Measurements from ENCODE around the gene METAP1D. TPM values are rescaled to one million over a fixed set of nuclear protein-coding genes. Genes with fewer than 3 reads are reported as not detected.
"Not testable (repeated sequence)": the region's sequence is repeated elsewhere in the genome, so short reads cannot be mapped to it uniquely, and the experiment has no call there.

METAP1D gene
- total RNA-seq, 1 donor from 2014 or later = 6.7 TPM

GRCh38 chr2:172067905-172068304 is 68.2 kb downstream of the METAP1D start:
- intact Hi-C loops (cut with DNase I); ATAC-seq; DNase-seq (ENCODE audit: missing footprints): not testable (repeated sequence)

DNA sequence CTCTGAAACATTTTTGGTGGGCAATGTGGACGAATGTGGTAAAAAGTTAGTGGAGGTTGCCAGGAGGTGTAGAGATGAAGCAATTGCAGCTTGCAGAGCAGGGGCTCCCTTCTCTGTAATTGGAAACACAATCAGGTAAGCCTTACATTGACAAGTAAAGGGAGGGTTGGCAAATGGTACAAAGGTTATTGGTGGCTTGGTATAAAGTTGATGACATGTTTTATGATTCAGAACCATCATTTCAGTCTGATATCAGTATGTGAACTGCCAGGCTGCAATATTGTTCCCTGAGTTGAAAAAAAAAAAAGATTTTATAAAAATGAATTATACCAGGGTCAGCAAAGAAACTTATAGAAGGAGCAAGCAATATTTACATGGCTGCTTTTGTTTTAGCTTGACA is 71.2 kb downstream of the METAP1D start:
- intact Hi-C loops (cut with DNase I) = no loop called here
- no peak for ATAC-seq
- no peak for DNase-seq (ENCODE audit: missing footprints)

- intact Hi-C loops (cut with DNase I) = no loop called here
- no peak for DNase-seq (ENCODE audit: missing footprints)
- ATAC-seq = no peak
These were observed 72.5 kb downstream of the METAP1D start for GRCh38 chr2:172072303-172072702.

DNA sequence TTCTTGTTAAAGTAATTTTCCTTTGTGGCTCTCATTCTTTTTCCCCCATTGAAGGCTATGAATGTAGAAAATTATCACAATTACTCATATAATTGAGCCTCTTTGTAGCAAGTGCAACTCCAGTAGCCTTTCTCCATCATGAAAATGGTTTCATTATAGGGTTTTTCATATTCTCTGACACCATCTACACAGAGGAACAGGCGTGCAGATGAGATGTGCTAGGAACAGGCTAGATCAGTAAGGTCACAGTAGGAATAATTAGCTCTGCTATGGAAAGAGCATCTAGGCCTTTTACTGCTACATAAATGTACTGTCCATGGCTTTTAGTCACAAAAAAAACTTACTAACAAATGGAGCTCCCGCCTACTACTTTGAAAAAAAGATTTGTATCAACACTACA is 73.0 kb downstream of the METAP1D start:
- no peak for DNase-seq (ENCODE audit: missing footprints)
- intact Hi-C loops (cut with DNase I) = no loop called here
- ATAC-seq = no peak

GRCh38 chr2:172073518-172073917 is 73.8 kb downstream of the METAP1D start:
- DNase-seq (ENCODE audit: missing footprints) (no peak), ATAC-seq (no peak)

DNA sequence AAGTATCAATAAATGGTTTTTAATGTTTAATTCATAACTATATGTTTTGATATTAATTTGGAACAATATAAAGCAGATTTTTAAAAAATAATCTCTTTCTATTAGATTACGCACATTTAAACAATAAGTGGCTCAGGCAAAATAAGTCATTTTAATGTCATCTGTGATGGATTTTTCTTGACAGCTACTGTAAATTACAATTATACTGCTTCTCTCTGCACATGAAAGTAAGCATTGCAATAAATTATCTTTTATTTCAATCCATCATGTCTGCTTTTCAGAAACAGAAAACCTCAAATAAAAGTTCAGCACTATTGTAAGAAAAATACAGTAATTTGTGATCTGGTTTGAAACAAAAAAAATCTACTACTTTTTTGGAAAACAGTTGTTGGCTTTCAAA is 74.5 kb downstream of the METAP1D start:
- intact Hi-C loops (cut with DNase I) = no loop called here
- no peak for DNase-seq (ENCODE audit: missing footprints)
- no peak for ATAC-seq

More at GRCh38 chr2:172073518-172073917, 73.8 kb downstream of the METAP1D start:
- intact Hi-C loops (cut with DNase I) = no loop called here

GRCh38 chr2:172079416-172079815 is 79.7 kb downstream of the METAP1D start:
- intact Hi-C loops (cut with DNase I) = no loop called here
- DNase-seq (ENCODE audit: missing footprints) = no peak
- no peak for ATAC-seq

DNA sequence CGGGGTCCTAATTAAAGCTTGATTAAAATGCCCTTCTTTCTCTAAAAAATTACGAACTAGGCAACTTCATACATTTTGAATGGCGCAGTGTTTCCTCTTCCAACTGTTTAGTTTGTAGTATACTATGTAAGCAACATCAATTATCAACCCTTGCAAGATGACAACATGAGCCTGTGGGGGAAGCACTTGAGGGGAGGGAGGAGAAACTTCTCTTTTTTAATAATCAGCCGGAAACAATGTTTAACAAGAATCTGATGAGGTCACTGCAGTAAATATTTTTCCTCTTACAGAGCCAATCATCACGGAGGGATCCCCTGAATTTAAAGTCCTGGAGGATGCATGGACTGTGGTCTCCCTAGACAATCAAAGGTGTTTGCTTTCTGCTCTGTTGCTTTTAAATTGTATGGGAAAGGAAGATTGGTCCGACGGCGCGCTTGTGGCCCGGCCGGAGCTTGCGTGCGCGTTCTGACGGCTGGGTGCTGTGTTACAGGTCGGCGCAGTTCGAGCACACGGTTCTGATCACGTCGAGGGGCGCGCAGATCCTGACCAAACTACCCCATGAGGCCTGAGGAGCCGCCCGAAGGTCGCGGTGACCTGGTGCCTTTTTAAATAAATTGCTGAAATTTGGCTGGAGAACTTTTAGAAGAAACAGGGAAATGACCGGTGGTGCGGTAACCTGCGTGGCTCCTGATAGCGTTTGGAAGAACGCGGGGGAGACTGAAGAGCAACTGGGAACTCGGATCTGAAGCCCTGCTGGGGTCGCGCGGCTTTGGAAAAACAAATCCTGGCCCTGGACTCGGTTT is 80.3 kb downstream of the METAP1D start:
- DNase-seq (ENCODE audit: missing footprints) = no peak
- ATAC-seq = no peak
- intact Hi-C loops (cut with DNase I) = no loop called here

GRCh38 chr2:172080641-172081220 is 81.0 kb downstream of the METAP1D start:
- intact Hi-C loops (cut with DNase I) = no loop called here
- ATAC-seq (no peak), DNase-seq (ENCODE audit: missing footprints) (no peak)

DNA sequence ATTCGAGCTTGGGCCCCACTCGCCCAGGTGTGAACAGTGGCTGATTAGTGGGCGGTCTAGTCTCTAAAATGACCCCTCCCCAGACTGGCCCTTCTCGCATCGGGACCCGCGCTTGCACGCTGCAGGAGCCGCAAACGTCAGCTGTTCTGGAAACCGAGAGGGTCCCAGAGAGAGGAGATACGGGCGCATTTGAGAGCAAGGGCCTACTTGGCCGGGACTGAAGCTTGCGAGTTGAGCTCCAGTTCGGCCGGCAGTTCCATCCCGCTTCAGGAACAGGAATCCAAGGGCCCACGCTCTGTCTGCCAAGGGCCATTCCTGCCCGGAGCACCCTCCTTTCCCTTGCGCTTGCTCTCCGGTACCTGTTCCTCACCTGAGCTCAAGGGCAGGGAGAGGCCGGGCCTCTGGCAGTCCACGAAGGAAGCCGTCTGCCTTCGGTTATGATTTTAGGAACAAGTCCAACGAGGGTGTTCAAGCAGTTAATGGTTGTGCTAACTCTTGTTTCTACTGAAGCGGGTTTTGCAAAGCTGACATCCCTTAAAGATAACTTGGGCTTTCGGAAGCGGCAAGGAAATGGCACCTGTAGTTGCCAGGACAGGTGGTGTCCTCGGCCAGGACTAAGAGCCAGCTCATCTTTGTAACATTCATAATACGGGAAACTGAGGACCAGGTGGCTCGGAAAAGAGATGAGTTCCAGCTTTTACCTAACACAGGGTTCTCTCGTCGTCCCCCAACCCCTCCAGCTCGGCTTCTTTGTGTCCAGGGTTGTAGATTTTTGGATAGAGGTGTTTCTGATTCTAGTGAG is 81.7 kb downstream of the METAP1D start:
- intact Hi-C loops (cut with DNase I) = no loop called here
- DNase-seq (ENCODE audit: missing footprints) = no peak
- ATAC-seq = no peak

GRCh38 chr2:172082105-172082943 is 82.6 kb downstream of the METAP1D start:
- ATAC-seq (no peak), DNase-seq (ENCODE audit: missing footprints) (no peak)
- intact Hi-C loops (cut with DNase I) = no loop called here

GRCh38 chr2:172082944-172083627 is 83.3 kb downstream of the METAP1D start:
- no peak for ATAC-seq
- intact Hi-C loops (cut with DNase I) = no loop called here
- DNase-seq (ENCODE audit: missing footprints) = peak; percentile 77

GRCh38 chr2:172083628-172084394 is 84.1 kb downstream of the METAP1D start:
- ATAC-seq (no peak), DNase-seq (ENCODE audit: missing footprints) (peak; percentile 60)
- intact Hi-C loops (cut with DNase I) = no loop called here

DNA sequence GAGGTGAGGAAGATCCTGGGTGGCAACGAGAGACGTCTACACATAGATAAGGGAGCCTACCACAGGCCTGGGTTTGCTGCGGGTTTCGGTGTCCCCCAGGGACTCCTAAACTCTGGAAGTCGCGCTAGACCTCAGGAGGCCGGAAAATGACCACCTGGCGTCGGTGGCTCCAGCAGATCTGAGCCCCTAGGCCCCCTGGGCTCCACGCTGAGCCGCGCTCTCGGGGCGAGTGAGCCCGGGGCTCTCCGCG is 84.6 kb downstream of the METAP1D start:
- DNase-seq (ENCODE audit: missing footprints) = no peak
- no peak for ATAC-seq
- intact Hi-C loops (cut with DNase I) = no loop called here

DNA sequence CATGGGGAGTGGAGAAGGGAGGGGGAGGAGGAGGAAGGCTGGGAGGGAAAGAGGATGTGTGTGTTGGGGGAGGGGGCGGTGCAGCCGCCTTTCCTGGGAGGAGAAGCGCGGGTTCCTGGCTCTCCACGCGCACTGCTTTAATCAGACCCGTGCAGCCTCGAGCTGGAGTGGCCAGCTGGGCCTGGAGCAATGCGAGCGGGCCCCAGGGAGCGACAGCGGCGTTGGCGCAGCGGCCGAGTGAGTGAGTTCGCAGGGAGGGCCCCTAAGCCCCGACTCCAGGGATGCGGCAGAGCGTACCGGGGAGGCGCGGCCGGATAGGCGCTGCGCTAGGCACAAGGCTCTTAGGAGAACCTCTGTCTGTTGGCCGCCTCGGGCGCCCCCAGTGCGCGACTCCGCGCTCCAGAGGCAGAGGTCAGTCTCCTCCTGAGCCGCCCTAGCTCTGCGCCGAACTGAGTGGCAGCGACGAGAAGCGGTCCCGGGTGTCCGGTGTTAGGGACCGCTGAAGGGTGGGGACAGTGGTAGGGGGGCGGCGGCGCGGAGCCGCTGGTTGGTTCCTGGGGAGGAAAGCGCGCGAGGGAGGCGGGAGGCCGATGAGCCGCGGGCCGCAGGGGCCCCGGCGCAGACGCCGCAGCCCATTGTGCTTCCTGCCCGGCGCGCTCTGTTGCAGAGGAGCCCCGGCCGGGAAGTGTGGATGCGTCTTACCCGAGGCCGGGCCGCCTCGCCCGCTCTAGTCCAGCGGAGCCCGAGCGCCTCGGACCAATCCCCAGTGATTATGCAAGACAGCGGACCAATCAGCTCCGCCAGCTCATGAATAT is 85.1 kb downstream of the METAP1D start:
- DNase-seq (ENCODE audit: missing footprints) (peak; percentile 92), ATAC-seq (peak; percentile 84)
- intact Hi-C loops (cut with DNase I) = no loop called here

- intact Hi-C loops (cut with DNase I) = no loop called here
- DNase-seq (ENCODE audit: missing footprints) (no peak), ATAC-seq (no peak)
These were observed 85.9 kb downstream of the METAP1D start, which contains the start of gene DLX1 for GRCh38 chr2:172085460-172086159. TSS of gene DLX1 (plus strand) at chr2:172085507. CDS start at chr2:172085678, 171 bp downstream.
